Measurements from ENCODE around the gene TAF5. TPM values are rescaled to one million over a fixed set of nuclear protein-coding genes. Genes with fewer than 3 reads are reported as not detected.

The TAF5 gene
- total RNA-seq, 1 experiment from 2014 or later: 7.0 TPM

GRCh38 chr10:103417601-103418000 lies 49.8 kb downstream of the TAF5 start:
- Histone ChIP-seq H3K27me3 (ENCODE audit: low read length) (no peaks in the 10 kb centered on the region), H3K4me2 (ENCODE audit: low read length) (no peak overlapping the region), H3K36me3 (ENCODE audit: low read depth, low read length) (peaks cover 70% of the 10 kb centered on the region), H3F3A (ENCODE audit: low read length, unreplicated experiment) (no peaks in the 10 kb centered on the region), H3K27ac (ENCODE audit: low read length) (no peak overlapping the region), H3K9ac (ENCODE audit: low read length) (no peak overlapping the region), H3K9me2 (replicated peaks; ENCODE audit: low read length) (no peaks in the 10 kb centered on the region), H3K4me1 (ENCODE audit: insufficient read depth, low read length) (no peaks in the 10 kb centered on the region), H2AFZ (ENCODE audit: low read length) (no peak overlapping the region), H3K9me3 (ENCODE audit: low read length) (no peaks in the 10 kb centered on the region), H3K4me3 (ENCODE audit: low read length) (no peak overlapping the region), H3K79me2 (ENCODE audit: low read length) (no peaks in the 10 kb centered on the region), H4K20me1 (ENCODE audit: low read length) (no peaks in the 10 kb centered on the region)
- CTCF ChIA-PET: no interaction called here
- TF ChIP-seq EZH2phosphoT487 (IDR thresholded peaks at IDR 0.05; ENCODE audit: borderline replicate concordance, low read length): no peak
- TF ChIP-seq EZH2 (IDR thresholded peaks at IDR 0.05; ENCODE audit: low read length, unreplicated experiment): no peak
- no peak for TF ChIP-seq CTCF (conservative IDR thresholded peaks at IDR 0.05; ENCODE audit: low read depth, low read length)
- DNase-seq (no peak), ATAC-seq (no peak)
- POLR2A ChIA-PET (ENCODE audit: unreplicated experiment): no interaction called here
- no TSS peak for BruUV-seq (replicated peaks)
- intact Hi-C loops (cut with micrococcal nuclease): no loop called here

- H3K36me3 ChIP-seq (ENCODE audit: low read depth, low read length): peaks cover 69% of the 10 kb centered on the region
- ATAC-seq: no peak
Observed at GRCh38 chr10:103419101-103419500, 51.3 kb downstream of the TAF5 start.

More at GRCh38 chr10:103419101-103419500, 51.3 kb downstream of the TAF5 start:
- Histone ChIP-seq H3K27me3 (ENCODE audit: low read length) (no peaks in the 10 kb centered on the region), H3F3A (ENCODE audit: low read length, unreplicated experiment) (no peaks in the 10 kb centered on the region), H3K9me3 (ENCODE audit: low read length) (no peaks in the 10 kb centered on the region), H2AFZ (ENCODE audit: low read length) (no peak overlapping the region), H3K4me2 (ENCODE audit: low read length) (no peak overlapping the region), H4K20me1 (ENCODE audit: low read length) (no peaks in the 10 kb centered on the region), H3K4me1 (ENCODE audit: insufficient read depth, low read length) (no peaks in the 10 kb centered on the region), H3K9ac (ENCODE audit: low read length) (no peak overlapping the region), H3K79me2 (ENCODE audit: low read length) (no peaks in the 10 kb centered on the region), H3K9me2 (replicated peaks; ENCODE audit: low read length) (no peaks in the 10 kb centered on the region), H3K4me3 (ENCODE audit: low read length) (no peak overlapping the region), H3K27ac (ENCODE audit: low read length) (no peak overlapping the region)
- no TSS peak for BruUV-seq (replicated peaks)
- ChIA-PET CTCF (interaction anchor here (0.6 kb wide), 1 partner anchor 63 kb away, joined by 9 read pairs; no protein-coding TSS in a partner anchor), POLR2A (ENCODE audit: unreplicated experiment) (no interaction called here)
- intact Hi-C loops (cut with micrococcal nuclease): no loop called here
- DNase-seq: no peak
- TF ChIP-seq CTCF (conservative IDR thresholded peaks at IDR 0.05; ENCODE audit: low read depth, low read length): no peak
- TF ChIP-seq EZH2phosphoT487 (IDR thresholded peaks at IDR 0.05; ENCODE audit: borderline replicate concordance, low read length): no peak
- TF ChIP-seq EZH2 (IDR thresholded peaks at IDR 0.05; ENCODE audit: low read length, unreplicated experiment): no peak

Data from PC-3 (cell line).